Testis (tissue), 3 donors: ENCODE results near the gene TNRC6B. TPM values are rescaled to one million over a fixed set of nuclear protein-coding genes. Genes with fewer than 3 reads are reported as not detected.

Experiments
- DNase-seq: peaks from one replicate; pipeline ENCODE4 v3.0.0-alpha.2; 2019
- H3K27ac ChIP-seq, 2 donors: fragments of 200-600 bp; sonication (generic); one replicate each; pipeline ENCODE4 v1.5.1; 2019
- H3K27me3 ChIP-seq: fragments of 200-600 bp; sonication (generic); one replicate; pipeline ENCODE4 v1.5.1; 2019
- H3K36me3 ChIP-seq: fragments of 200-600 bp; sonication (generic); one replicate; pipeline ENCODE4 v1.5.1; 2017; ENCODE audit warnings: low read depth; ENCODE audit errors: missing control alignments
- H3K4me1 ChIP-seq: fragments of 200-600 bp; sonication (generic); one replicate; pipeline ENCODE4 v1.5.1; 2019
- H3K4me3 ChIP-seq, 2 donors: fragments of 200-600 bp; sonication (generic); one replicate each; pipeline ENCODE4 v1.5.1; 2017 to 2019
- H3K9me3 ChIP-seq: fragments of 200-600 bp; sonication (generic); one replicate; pipeline ENCODE4 v1.5.1; 2017
- CTCF ChIP-seq, 3 experiments: fragments of 450-650 bp in 2 of 3; fragments of 200-600 bp in 1 of 3; sonication (generic) in 1 of 3; IDR thresholded peaks; one replicate each; pipeline ENCODE4 v1.5.1; 2016 to 2019; ENCODE audit warnings: antibody characterized with exemption in 3 of 3, mild to moderate bottlenecking in 2 of 3, moderate library complexity in 1 of 3
- POLR2A ChIP-seq: fragments of 450-650 bp; IDR thresholded peaks from one replicate; pipeline ENCODE4 v1.6.1; 2017; ENCODE audit warnings: antibody characterized with exemption, mild to moderate bottlenecking, moderate library complexity
- WGBS, 2 donors: methylation state at CpG; one replicate each; pipeline ENCODE4 v1.1.5; 2018; 5-methylcytosine and 5-hydroxymethylcytosine counted together
- intact Hi-C: fragments of 100-400 bp; cut with DNase I; formaldehyde crosslinking; loops from one replicate; pipeline ENCODE4 v1.15.1; 2023; ENCODE audit warnings: low total_unique reads
- polyA plus RNA-seq: library from polyadenylated mRNA; stranded (reverse); fragments of 350-450 nt; fragmentation: Illumina TruSeq; extraction: RNeasy Lipid Tissue Mini Kit (QIAGEN cat#74804); gene quantifications from one replicate; pipeline ENCODE4 v1.2.3, GENCODE V29; 2014; ENCODE audit warnings: low read depth, low replicate concordance; ENCODE audit not compliant: insufficient read depth
- total RNA-seq, 2 donors: library from RNA; depleted of rRNA; stranded (reverse); fragments of >200 nt; gene quantifications; one replicate each; pipeline ENCODE4 v1.2.3, GENCODE V29; 2016

TNRC6B gene
- total and polyA plus RNA-seq, 3 donors from 2014 or later = 49.2 to 122 (median 79.7) TPM

- peak; percentile 57 for DNase-seq
- no peaks in the 10 kb centered on the region for H3K36me3 ChIP-seq
- intact Hi-C loops = no loop called here
- H3K9me3 ChIP-seq = no peaks in the 10 kb centered on the region
- no peak for TF ChIP-seq CTCF (IDR thresholded peaks at IDR 0.05)
- no peak for TF ChIP-seq POLR2A
- peaks cover 37% of the 10 kb centered on the region for H3K4me1 ChIP-seq
- peak overlapping the region; percentile 63 to 80 for H3K4me3 ChIP-seq
- H3K27me3 ChIP-seq = no peaks in the 10 kb centered on the region
- WGBS, 2 donors = 1 to 2% methylated on average over 17 of the region's 17 CpGs
- peak overlapping the region; percentile 3 to 86 for H3K27ac ChIP-seq
Observed at GRCh38 chr22:40178417-40179409, 988 bp downstream of the TNRC6B start.

- Histone ChIP-seq H3K9me3 (no peaks in the 10 kb centered on the region), H3K4me1 (peaks cover 43% of the 10 kb centered on the region), H3K27me3 (no peaks in the 10 kb centered on the region), H3K4me3 (peak overlapping the region; percentile 63 to 80), H3K36me3 (no peaks in the 10 kb centered on the region), H3K27ac (peak overlapping the region; percentile 3 to 86)
- intact Hi-C loops = no loop called here
- 37 to 42% methylated on average over 2 of the region's 2 CpGs for WGBS, 2 donors
- TF ChIP-seq CTCF (IDR thresholded peaks at IDR 0.05) = no peak
- TF ChIP-seq POLR2A = no peak
- no peak for DNase-seq
Observed at GRCh38 chr22:40179526-40179925, 1.8 kb downstream of the TNRC6B start.

GRCh38 chr22:40180403-40180802 is 2.7 kb downstream of the TNRC6B start:
- H3K4me3 ChIP-seq = no peak overlapping the region
- 64 to 73% methylated on average over 4 of the region's 4 CpGs for WGBS, 2 donors
- no peak overlapping the region for H3K27ac ChIP-seq
- no peak for TF ChIP-seq CTCF (IDR thresholded peaks at IDR 0.05)
- no peak for TF ChIP-seq POLR2A
- DNase-seq = no peak
- no peaks in the 10 kb centered on the region for H3K36me3 ChIP-seq
- intact Hi-C loops = no loop called here
- no peaks in the 10 kb centered on the region for H3K27me3 ChIP-seq
- peaks cover 43% of the 10 kb centered on the region for H3K4me1 ChIP-seq
- no peaks in the 10 kb centered on the region for H3K9me3 ChIP-seq

GRCh38 chr22:40181323-40181722 is 3.6 kb downstream of the TNRC6B start:
- H3K9me3 ChIP-seq = no peaks in the 10 kb centered on the region
- H3K4me3 ChIP-seq = no peak overlapping the region
- no peaks in the 10 kb centered on the region for H3K36me3 ChIP-seq
- no peak overlapping the region for H3K27ac ChIP-seq
- no peak for DNase-seq
- peaks cover 50% of the 10 kb centered on the region for H3K4me1 ChIP-seq
- intact Hi-C loops = no loop called here
- no peak for TF ChIP-seq CTCF (IDR thresholded peaks at IDR 0.05)
- no peak for TF ChIP-seq POLR2A
- WGBS, 2 donors = 79 to 87% methylated on average over 3 of the region's 3 CpGs
- H3K27me3 ChIP-seq = no peaks in the 10 kb centered on the region
